ENCODE results near the gene BABAM2. TPM values are rescaled to one million over a fixed set of nuclear protein-coding genes. Genes with fewer than 3 reads are reported as not detected.
A peak's percentile ranks its signal among the peaks of the same experiment; 100 is the strongest.

BABAM2 gene
- total RNA-seq, 1 donor from 2014 or later, result 28.5 TPM

DNA sequence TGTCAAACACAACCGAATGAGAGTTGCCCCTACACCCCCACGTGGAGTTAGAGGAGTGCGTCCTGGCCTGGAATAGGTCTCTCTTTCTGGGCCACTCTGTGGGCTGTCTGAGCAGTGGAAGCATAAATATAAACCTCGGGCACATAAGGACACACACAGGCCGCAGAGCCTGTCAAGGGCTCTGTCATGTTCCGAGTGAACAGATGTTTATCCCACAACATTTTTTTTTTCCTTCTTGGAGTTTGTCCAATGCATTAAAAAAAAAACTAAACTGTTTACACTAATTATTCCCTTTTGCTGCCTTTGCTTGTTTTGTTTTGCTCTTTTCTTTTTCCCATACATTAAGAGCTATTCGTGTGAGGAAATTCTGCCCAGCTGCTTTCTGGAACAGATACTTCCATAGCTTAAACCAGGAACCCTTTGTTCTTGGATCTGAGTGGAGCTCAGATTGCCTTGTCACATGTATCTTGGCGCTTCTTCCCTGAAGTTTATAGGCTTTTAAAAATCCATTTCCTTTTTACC lies 273.8 kb downstream of the BABAM2 start:
- peaks cover 45% of the 10 kb centered on the region for H3K4me1 Mint-ChIP-seq (ENCODE audit: low read depth, unreplicated experiment)
- no peak overlapping the region for H3K27ac ChIP-seq (ENCODE audit: low read depth, low read length)

GRCh38 chr2:28165087-28165635 lies 274.6 kb downstream of the BABAM2 start:
- H3K4me3 Mint-ChIP-seq (ENCODE audit: unreplicated experiment), result no peak overlapping the region
- Histone ChIP-seq H3K9ac (ENCODE audit: low read length) (no peak overlapping the region), H3K79me2 (ENCODE audit: insufficient read depth, low read length) (no peaks in the 10 kb centered on the region), H3K4me2 (ENCODE audit: low read length) (no peak overlapping the region), H4K20me1 (ENCODE audit: insufficient read depth, low read length) (no peaks in the 10 kb centered on the region), H3K27me3 (ENCODE audit: insufficient read depth, low read length) (no peaks in the 10 kb centered on the region), H2AFZ (ENCODE audit: low read depth, low read length) (no peak overlapping the region), H3K36me3 (ENCODE audit: insufficient read depth, low read length) (no peaks in the 10 kb centered on the region), H3K27ac (ENCODE audit: low read depth, low read length) (no peak overlapping the region), H3K4me3 (ENCODE audit: insufficient read depth, low read depth, low read length) (no peak overlapping the region), H3K9me3 (ENCODE audit: insufficient read depth, low read depth, low read length) (no peaks in the 10 kb centered on the region), H3K4me1 (ENCODE audit: insufficient read depth, low read length) (peaks cover 26% of the 10 kb centered on the region)
- H3K4me1 Mint-ChIP-seq (ENCODE audit: low read depth, unreplicated experiment), result peaks cover 44% of the 10 kb centered on the region
- peaks cover 1% of the 10 kb centered on the region for H3K9me3 Mint-ChIP-seq (ENCODE audit: unreplicated experiment)
- no peak for FAIRE-seq
- H3K36me3 Mint-ChIP-seq (ENCODE audit: low read depth, unreplicated experiment), result no peaks in the 10 kb centered on the region
- no peaks in the 10 kb centered on the region for H3K27me3 Mint-ChIP-seq (ENCODE audit: low read depth, unreplicated experiment)
- H3K27ac Mint-ChIP-seq (ENCODE audit: unreplicated experiment), result no peak overlapping the region
- TF ChIP-seq EZH2 (IDR thresholded peaks at IDR 0.05; ENCODE audit: insufficient read depth, low read length) (no peak), CTCF (IDR thresholded peaks at IDR 0.05; ENCODE audit: insufficient read depth, low read depth, low read length) (no peak)
- DNase-seq (ENCODE audit: low read depth), result no peak

More for the DNA sequence above, 273.8 kb downstream of the BABAM2 start:
- no peak overlapping the region for H3K4me3 ChIP-seq (ENCODE audit: insufficient read depth, low read depth, low read length)
- H3K9ac ChIP-seq (ENCODE audit: low read length), result no peak overlapping the region
- Mint-ChIP-seq H3K27me3 (ENCODE audit: low read depth, unreplicated experiment) (no peaks in the 10 kb centered on the region), H3K27ac (ENCODE audit: unreplicated experiment) (no peak overlapping the region), H3K4me3 (ENCODE audit: unreplicated experiment) (no peak overlapping the region), H3K9me3 (ENCODE audit: unreplicated experiment) (peaks cover 1% of the 10 kb centered on the region), H3K36me3 (ENCODE audit: low read depth, unreplicated experiment) (no peaks in the 10 kb centered on the region)
- no peak overlapping the region for H2AFZ ChIP-seq (ENCODE audit: low read depth, low read length)
- DNase-seq (ENCODE audit: low read depth) (no peak), FAIRE-seq (no peak)
- no peaks in the 10 kb centered on the region for H3K79me2 ChIP-seq (ENCODE audit: insufficient read depth, low read length)
- no peaks in the 10 kb centered on the region for H3K9me3 ChIP-seq (ENCODE audit: insufficient read depth, low read depth, low read length)
- H3K4me2 ChIP-seq (ENCODE audit: low read length), result no peak overlapping the region
- H3K27me3 ChIP-seq (ENCODE audit: insufficient read depth, low read length), result no peaks in the 10 kb centered on the region
- no peak for TF ChIP-seq EZH2 (IDR thresholded peaks at IDR 0.05; ENCODE audit: insufficient read depth, low read length)
- no peak for TF ChIP-seq CTCF (IDR thresholded peaks at IDR 0.05; ENCODE audit: insufficient read depth, low read depth, low read length)
- no peaks in the 10 kb centered on the region for H4K20me1 ChIP-seq (ENCODE audit: insufficient read depth, low read length)
- no peaks in the 10 kb centered on the region for H3K36me3 ChIP-seq (ENCODE audit: insufficient read depth, low read length)
- H3K4me1 ChIP-seq (ENCODE audit: insufficient read depth, low read length), result peaks cover 26% of the 10 kb centered on the region

GRCh38 chr2:28166956-28167355 lies 276.4 kb downstream of the BABAM2 start:
- no peaks in the 10 kb centered on the region for H3K36me3 Mint-ChIP-seq (ENCODE audit: low read depth, unreplicated experiment)
- no peaks in the 10 kb centered on the region for H3K27me3 ChIP-seq (ENCODE audit: insufficient read depth, low read length)
- FAIRE-seq (no peak), DNase-seq (ENCODE audit: low read depth) (peak; percentile 59)
- peaks cover 31% of the 10 kb centered on the region for H3K4me1 Mint-ChIP-seq (ENCODE audit: low read depth, unreplicated experiment)
- H4K20me1 ChIP-seq (ENCODE audit: insufficient read depth, low read length), result no peaks in the 10 kb centered on the region
- no peak overlapping the region for H2AFZ ChIP-seq (ENCODE audit: low read depth, low read length)
- H3K4me3 ChIP-seq (ENCODE audit: insufficient read depth, low read depth, low read length), result no peak overlapping the region
- no peaks in the 10 kb centered on the region for H3K27me3 Mint-ChIP-seq (ENCODE audit: low read depth, unreplicated experiment)
- H3K27ac ChIP-seq (ENCODE audit: low read depth, low read length), result no peak overlapping the region
- H3K4me3 Mint-ChIP-seq (ENCODE audit: unreplicated experiment), result no peak overlapping the region
- H3K36me3 ChIP-seq (ENCODE audit: insufficient read depth, low read length), result no peaks in the 10 kb centered on the region
- peaks cover 20% of the 10 kb centered on the region for H3K4me1 ChIP-seq (ENCODE audit: insufficient read depth, low read length)
- H3K9me3 Mint-ChIP-seq (ENCODE audit: unreplicated experiment), result peaks cover 1% of the 10 kb centered on the region
- peak overlapping the region; percentile 5 for H3K4me2 ChIP-seq (ENCODE audit: low read length)
- no peaks in the 10 kb centered on the region for H3K9me3 ChIP-seq (ENCODE audit: insufficient read depth, low read depth, low read length)
- H3K79me2 ChIP-seq (ENCODE audit: insufficient read depth, low read length), result no peaks in the 10 kb centered on the region
- H3K27ac Mint-ChIP-seq (ENCODE audit: unreplicated experiment), result no peak overlapping the region
- TF ChIP-seq EZH2 (IDR thresholded peaks at IDR 0.05; ENCODE audit: insufficient read depth, low read length) (no peak), CTCF (IDR thresholded peaks at IDR 0.05; ENCODE audit: insufficient read depth, low read depth, low read length) (no peak)
- H3K9ac ChIP-seq (ENCODE audit: low read length), result no peak overlapping the region
